Kidney glomerular epithelial cell (primary cell): ENCODE measurements around the gene HOATZ.

Source experiments
- DNase-seq: peaks from one replicate; lab custom pipeline; 2025; lab: John Stamatoyannopoulos, UW

The HOATZ gene

GRCh38 chr11:111514216-111515031 lies at the start of gene HOATZ:
Gene HOATZ, plus strand, starts transcription at chr11:111514778. Its CDS starts 7 bp downstream, at chr11:111514785.
- DNase-seq, result no peak

- no peak for DNase-seq
Measured at GRCh38 chr11:111465400-111465799, 49.2 kb upstream of the HOATZ start.

GRCh38 chr11:111466615-111467014 lies 48.0 kb upstream of the HOATZ start:
- no peak for DNase-seq

- no peak for DNase-seq
Measured at GRCh38 chr11:111469200-111469599, 45.4 kb upstream of the HOATZ start.

GRCh38 chr11:111472228-111472627 lies 42.4 kb upstream of the HOATZ start:
- DNase-seq, result no peak

- no peak for DNase-seq
Measured at GRCh38 chr11:111474432-111474831, 40.1 kb upstream of the HOATZ start.

GRCh38 chr11:111476366-111476765 lies 38.2 kb upstream of the HOATZ start:
- DNase-seq, result no peak

GRCh38 chr11:111476956-111477355 lies 37.6 kb upstream of the HOATZ start:
- DNase-seq, result no peak

GRCh38 chr11:111477898-111478297 lies 36.7 kb upstream of the HOATZ start:
- DNase-seq, result no peak

GRCh38 chr11:111479666-111480065 lies 34.9 kb upstream of the HOATZ start:
- DNase-seq, result no peak

- DNase-seq, result no peak
Measured at GRCh38 chr11:111483431-111483830, 31.1 kb upstream of the HOATZ start.

GRCh38 chr11:111490496-111490895 lies 24.1 kb upstream of the HOATZ start:
- no peak for DNase-seq

GRCh38 chr11:111494040-111494439 lies 20.5 kb upstream of the HOATZ start:
- no peak for DNase-seq

- DNase-seq, result no peak
Measured at GRCh38 chr11:111499483-111499882, 15.1 kb upstream of the HOATZ start.

- DNase-seq, result no peak
Measured at GRCh38 chr11:111500481-111500880, 14.1 kb upstream of the HOATZ start.

- DNase-seq, result no peak
Measured at GRCh38 chr11:111502611-111503010, 12.0 kb upstream of the HOATZ start.

GRCh38 chr11:111510311-111510710 lies 4.3 kb upstream of the HOATZ start:
- DNase-seq, result no peak

- DNase-seq, result no peak
Measured at GRCh38 chr11:111512296-111513239, 2.0 kb upstream of the HOATZ start, which contains the start of gene BTG4. Gene BTG4, minus strand, starts transcription at chr11:111512386. Its CDS starts 13,610 bp downstream, at chr11:111498776.

- no peak for DNase-seq
Measured at GRCh38 chr11:111513240-111513605, 1.4 kb upstream of the HOATZ start.

- DNase-seq, result no peak
Measured at GRCh38 chr11:111515591-111515990, 1.0 kb downstream of the HOATZ start.

- no peak for DNase-seq
Measured at GRCh38 chr11:111518668-111519067, 4.1 kb downstream of the HOATZ start.

- DNase-seq, result peak; percentile 74
Measured at GRCh38 chr11:111520560-111520959, 6.0 kb downstream of the HOATZ start.

GRCh38 chr11:111521135-111521534 lies 6.6 kb downstream of the HOATZ start:
- peak; percentile 62 for DNase-seq
